RWPE2 (cell line): ENCODE data around the gene CAPN11.

Experiments used
- ATAC-seq: fragments of 200-7000 bp; cut with Tn5 transposase; 3 replicates; pipeline ENCODE4 v1.9.1; 2021; ENCODE audit warnings: low read depth
- DNase-seq: peaks from one replicate; pipeline ENCODE4 v3.0.0-alpha.2; 2020; ENCODE audit warnings: low spot score
- H3K27ac ChIP-seq: fragments of 450-650 bp; 2 replicates; pipeline ENCODE4 v1.5.1; 2017; ENCODE audit warnings: mild to moderate bottlenecking; ENCODE audit not compliant: poor library complexity, severe bottlenecking
- H3K27me3 ChIP-seq: fragments of 250-450 bp; sonication (Bioruptor Pico); 2 replicates; pipeline ENCODE4 v1.5.1; 2021; ENCODE audit warnings: mild to moderate bottlenecking, moderate library complexity; ENCODE audit not compliant: insufficient read depth, poor library complexity, severe bottlenecking
- H3K36me3 ChIP-seq: fragments of 250-450 bp; sonication (Bioruptor Pico); 2 replicates; pipeline ENCODE4 v1.5.1; 2020; ENCODE audit warnings: low read depth, mild to moderate bottlenecking, moderate library complexity
- H3K4me1 ChIP-seq: fragments of 250-450 bp; sonication (Bioruptor Pico); 2 replicates; pipeline ENCODE4 v1.5.1; 2021; ENCODE audit warnings: mild to moderate bottlenecking, moderate library complexity; ENCODE audit not compliant: insufficient read depth, poor library complexity, severe bottlenecking
- H3K4me3 ChIP-seq: fragments of 250-450 bp; sonication (Bioruptor Pico); 2 replicates; pipeline ENCODE4 v1.5.1; 2021; ENCODE audit warnings: mild to moderate bottlenecking, moderate library complexity; ENCODE audit not compliant: severe bottlenecking
- H3K9me3 ChIP-seq: fragments of 250-450 bp; sonication (Bioruptor Pico); 2 replicates; pipeline ENCODE4 v1.5.1; 2021; ENCODE audit warnings: mild to moderate bottlenecking, moderate library complexity; ENCODE audit not compliant: severe bottlenecking
- TF ChIP-seq, protein P1 (sequence below): fragments of 450-650 bp; IDR thresholded peaks from one replicate; pipeline ENCODE4 v1.5.1; 2017; ENCODE audit warnings: mild to moderate bottlenecking, moderate library complexity; ENCODE audit not compliant: poor library complexity, severe bottlenecking

CAPN11 gene

DNA sequence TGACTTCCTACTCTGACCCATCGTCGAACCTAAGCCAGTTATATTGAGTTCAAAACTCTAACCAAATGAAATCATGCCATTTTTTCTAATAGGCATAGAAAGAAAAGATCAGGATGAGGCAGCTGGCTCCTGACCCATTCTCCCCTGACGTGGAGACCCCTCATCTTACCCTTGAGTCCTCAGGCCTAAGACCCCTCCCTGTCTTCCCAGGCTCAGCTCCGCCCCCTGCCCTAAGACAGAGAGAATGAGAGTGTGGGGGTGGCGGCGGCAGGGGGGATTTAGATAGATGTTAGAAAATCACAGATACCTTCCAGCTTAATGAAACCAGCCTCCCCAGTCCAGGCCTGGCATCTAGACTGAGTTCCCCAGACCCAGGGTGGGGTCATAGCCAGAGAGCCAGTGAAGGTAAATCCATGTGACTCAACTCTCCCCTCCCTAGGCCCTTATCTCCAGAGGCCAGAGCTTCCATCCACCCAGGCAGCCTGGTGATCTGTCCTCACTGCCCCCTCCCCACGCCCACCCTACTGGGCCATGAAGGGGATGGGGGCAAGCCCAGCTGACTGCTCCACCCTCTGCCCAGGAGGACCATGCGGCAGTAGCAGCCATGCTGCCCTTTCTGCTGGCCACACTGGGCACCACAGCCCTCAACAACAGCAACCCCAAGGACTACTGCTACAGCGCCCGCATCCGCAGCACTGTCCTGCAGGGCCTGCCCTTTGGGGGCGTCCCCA, 24.5 kb upstream of the CAPN11 start:
- H3K36me3 ChIP-seq, result peaks cover 22% of the 10 kb centered on the region
- H3K27ac ChIP-seq, result no peak overlapping the region
- no peak for DNase-seq
- no peak overlapping the region for H3K4me3 ChIP-seq
- no peaks in the 10 kb centered on the region for H3K9me3 ChIP-seq
- no peaks in the 10 kb centered on the region for H3K27me3 ChIP-seq
- TF ChIP-seq, protein P1, sequence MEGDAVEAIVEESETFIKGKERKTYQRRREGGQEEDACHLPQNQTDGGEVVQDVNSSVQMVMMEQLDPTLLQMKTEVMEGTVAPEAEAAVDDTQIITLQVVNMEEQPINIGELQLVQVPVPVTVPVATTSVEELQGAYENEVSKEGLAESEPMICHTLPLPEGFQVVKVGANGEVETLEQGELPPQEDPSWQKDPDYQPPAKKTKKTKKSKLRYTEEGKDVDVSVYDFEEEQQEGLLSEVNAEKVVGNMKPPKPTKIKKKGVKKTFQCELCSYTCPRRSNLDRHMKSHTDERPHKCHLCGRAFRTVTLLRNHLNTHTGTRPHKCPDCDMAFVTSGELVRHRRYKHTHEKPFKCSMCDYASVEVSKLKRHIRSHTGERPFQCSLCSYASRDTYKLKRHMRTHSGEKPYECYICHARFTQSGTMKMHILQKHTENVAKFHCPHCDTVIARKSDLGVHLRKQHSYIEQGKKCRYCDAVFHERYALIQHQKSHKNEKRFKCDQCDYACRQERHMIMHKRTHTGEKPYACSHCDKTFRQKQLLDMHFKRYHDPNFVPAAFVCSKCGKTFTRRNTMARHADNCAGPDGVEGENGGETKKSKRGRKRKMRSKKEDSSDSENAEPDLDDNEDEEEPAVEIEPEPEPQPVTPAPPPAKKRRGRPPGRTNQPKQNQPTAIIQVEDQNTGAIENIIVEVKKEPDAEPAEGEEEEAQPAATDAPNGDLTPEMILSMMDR, result no peak
- H3K4me1 ChIP-seq, result peaks cover 7% of the 10 kb centered on the region
- ATAC-seq, result no peak

DNA sequence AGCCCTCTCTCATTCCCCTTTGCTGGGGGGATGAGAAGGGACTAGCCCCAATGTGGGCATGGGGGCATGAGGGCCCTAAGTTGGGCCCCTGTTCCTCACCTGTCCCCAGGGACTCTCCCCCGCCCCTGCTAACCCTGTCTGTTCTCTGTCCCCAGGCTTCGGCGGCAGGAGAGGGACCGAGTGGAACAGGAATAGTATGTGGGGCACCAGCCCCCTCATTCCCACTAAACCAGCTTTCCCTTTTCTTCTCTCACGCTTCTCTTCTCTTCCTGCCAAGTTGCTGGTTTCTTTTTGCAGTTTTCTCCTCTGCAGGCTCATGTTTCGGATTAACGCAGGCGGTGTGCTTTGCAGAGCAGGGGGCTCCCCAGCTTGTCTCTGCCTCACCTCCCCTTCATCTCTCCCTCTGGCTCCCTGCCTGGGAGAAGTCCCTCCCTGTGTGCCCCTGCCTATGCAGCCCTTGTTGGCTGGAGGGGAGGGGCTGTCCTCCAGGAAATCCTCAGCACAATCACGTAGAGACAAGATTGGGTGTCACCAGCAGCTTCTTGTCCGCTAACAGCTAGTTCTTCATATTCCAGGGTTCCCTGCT, 23.4 kb upstream of the CAPN11 start:
- H3K4me1 ChIP-seq, result peaks cover 7% of the 10 kb centered on the region
- no peaks in the 10 kb centered on the region for H3K27me3 ChIP-seq
- H3K36me3 ChIP-seq, result peaks cover 30% of the 10 kb centered on the region
- TF ChIP-seq, protein P1, result no peak
- no peak for ATAC-seq
- no peak for DNase-seq
- H3K9me3 ChIP-seq, result no peaks in the 10 kb centered on the region
- no peak overlapping the region for H3K27ac ChIP-seq
- H3K4me3 ChIP-seq, result no peak overlapping the region

DNA sequence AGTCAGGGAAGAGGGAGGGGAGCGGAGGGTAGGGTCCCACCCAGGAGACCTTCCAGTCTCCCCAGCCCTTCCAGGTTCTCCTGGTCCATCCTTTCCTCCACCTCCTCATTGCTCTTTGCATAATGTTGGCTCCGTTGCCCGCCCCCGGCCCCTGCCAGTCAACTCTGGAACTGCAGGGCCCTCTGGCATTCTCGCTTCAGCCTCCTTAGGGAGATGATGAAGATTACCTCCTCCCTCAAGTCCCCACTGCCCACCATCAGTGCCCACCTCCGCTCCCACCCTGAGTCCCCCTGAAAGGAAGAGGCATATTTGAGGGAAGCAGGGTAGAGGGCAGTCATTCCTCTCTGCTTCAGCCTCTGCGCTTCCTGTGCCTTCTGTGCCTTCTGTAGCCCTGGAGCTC, 22.7 kb upstream of the CAPN11 start:
- H3K4me1 ChIP-seq, result peaks cover 7% of the 10 kb centered on the region
- no peak overlapping the region for H3K4me3 ChIP-seq
- H3K9me3 ChIP-seq, result no peaks in the 10 kb centered on the region
- no peaks in the 10 kb centered on the region for H3K27me3 ChIP-seq
- no peak for DNase-seq
- H3K27ac ChIP-seq, result no peak overlapping the region
- peaks cover 37% of the 10 kb centered on the region for H3K36me3 ChIP-seq
- no peak for ATAC-seq
- TF ChIP-seq, protein P1, result no peak

DNA sequence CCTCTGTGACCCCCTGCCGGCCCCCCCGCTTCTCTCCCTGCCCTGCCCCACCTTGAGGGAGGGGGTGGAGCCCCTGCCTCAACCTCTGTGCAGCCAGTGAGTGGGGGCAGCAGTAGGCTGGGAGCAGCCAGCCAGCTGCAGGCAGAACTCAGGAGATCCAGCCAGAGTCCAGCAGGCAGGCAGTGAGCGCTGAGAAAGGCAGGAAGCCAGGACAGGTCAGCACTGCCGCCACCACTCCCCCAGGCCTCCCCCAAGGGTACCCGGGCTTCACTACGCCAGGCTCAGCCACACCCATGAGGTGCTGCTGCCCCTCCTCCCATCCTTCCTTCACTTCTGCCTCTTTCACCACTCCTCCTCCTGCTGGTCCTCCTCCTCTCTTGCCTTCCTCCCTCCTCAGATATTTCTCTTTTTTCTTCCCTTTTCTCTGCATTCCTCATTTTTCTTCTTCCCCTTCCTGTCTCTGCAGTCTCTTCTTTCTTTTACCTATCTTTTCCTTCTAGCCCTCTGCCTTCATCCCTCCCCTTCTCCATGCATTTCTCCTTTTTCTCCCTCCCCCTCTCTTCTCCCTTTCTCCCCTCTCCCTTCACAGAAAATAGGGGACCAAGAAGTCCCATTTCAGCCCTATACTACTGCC, 19.8 kb upstream of the CAPN11 start:
- no peak overlapping the region for H3K4me3 ChIP-seq
- TF ChIP-seq, protein P1, result no peak
- ATAC-seq (no peak), DNase-seq (no peak)
- no peaks in the 10 kb centered on the region for H3K4me1 ChIP-seq
- H3K27me3 ChIP-seq, result no peaks in the 10 kb centered on the region
- H3K27ac ChIP-seq, result no peak overlapping the region
- peaks cover 55% of the 10 kb centered on the region for H3K36me3 ChIP-seq
- H3K9me3 ChIP-seq, result no peaks in the 10 kb centered on the region
